Endodermal cell (in vitro differentiated cells): ENCODE results near the gene SRXN1. TPM values are rescaled to one million over a fixed set of nuclear protein-coding genes. Genes with fewer than 3 reads are reported as not detected.

Source experiments
- DNase-seq: peaks from one replicate; pipeline ENCODE4 v3.0.0-alpha.2; 2017
- H3K27ac ChIP-seq: 2 replicates; pipeline ENCODE4 v1.5.1; 2013; ENCODE audit warnings: mild to moderate bottlenecking, low read depth, low read length, moderate library complexity
- H3K27me3 ChIP-seq: 2 replicates; pipeline ENCODE4 v1.6.1; 2013; ENCODE audit warnings: mild to moderate bottlenecking, low read length, moderate library complexity; ENCODE audit not compliant: insufficient read depth, control insufficient read depth, poor library complexity, severe bottlenecking
- H3K36me3 ChIP-seq: 2 replicates; pipeline ENCODE4 v1.7.0; 2013; ENCODE audit warnings: mild to moderate bottlenecking, low read length, moderate library complexity; ENCODE audit not compliant: control insufficient read depth, insufficient read depth
- H3K4me1 ChIP-seq: one replicate; pipeline ENCODE4 v1.7.0; 2013; ENCODE audit warnings: low read length; ENCODE audit not compliant: control insufficient read depth, insufficient read depth
- H3K4me3 ChIP-seq: 2 replicates; pipeline ENCODE4 v1.5.1; 2013; ENCODE audit warnings: mild to moderate bottlenecking, low read length, moderate library complexity
- H3K9ac ChIP-seq: 2 replicates; pipeline ENCODE4 v1.6.1; 2013; ENCODE audit warnings: mild to moderate bottlenecking, low read length, moderate library complexity; ENCODE audit not compliant: poor library complexity, severe bottlenecking; ENCODE audit errors: extremely low read depth
- H3K9me3 ChIP-seq: 2 replicates; pipeline ENCODE4 v1.6.1; 2013; ENCODE audit warnings: mild to moderate bottlenecking, low read length, moderate library complexity; ENCODE audit not compliant: control insufficient read depth
- H3K27ac Mint-ChIP-seq: 2 replicates; pipeline ENCODE4 v1.8.0; 2020; ENCODE audit warnings: mixed read lengths
- H3K27me3 Mint-ChIP-seq: 2 replicates; pipeline ENCODE4 v1.8.0; 2021; ENCODE audit warnings: mild to moderate bottlenecking, mixed read lengths; ENCODE audit not compliant: insufficient read depth
- H3K36me3 Mint-ChIP-seq: 2 replicates; pipeline ENCODE4 v1.8.0; 2020; ENCODE audit warnings: low read depth, mixed read lengths
- H3K4me1 Mint-ChIP-seq: 2 replicates; pipeline ENCODE4 v1.8.0; 2020; ENCODE audit warnings: mixed read lengths
- H3K4me3 Mint-ChIP-seq: 2 replicates; pipeline ENCODE4 v1.8.0; 2020; ENCODE audit warnings: mild to moderate bottlenecking, moderate library complexity, mixed read lengths
- H3K9me3 Mint-ChIP-seq: 2 replicates; pipeline ENCODE4 v1.8.0; 2020; ENCODE audit warnings: mild to moderate bottlenecking, mixed read lengths
- CTCF ChIP-seq: fragments of 200-600 bp; sonication (generic); conservative IDR thresholded peaks from 2 replicates; pipeline ENCODE4 v1.5.0; 2021; ENCODE audit warnings: antibody characterized with exemption, mild to moderate bottlenecking
- WGBS, 2 experiments: methylation state at CpG; one replicate each; pipeline versions ENCODE4 v1.1.5 to v1.1.7; 2013; ENCODE audit warnings: missing lambda C conversion rate in 2 of 2, mixed read lengths in 1 of 2; ENCODE audit not compliant: insufficient coverage in 1 of 2, insufficient read length in 1 of 2; 5-methylcytosine and 5-hydroxymethylcytosine counted together
- total RNA-seq, 2 donors: library from RNA; stranded (reverse); fragmentation: NEBNext Ultra II Directional in 1 of 2; extraction: Animal tissue kit (Norgen Biotek cat#: 25700) in 1 of 2; gene quantifications; 2 replicates in 1 of 2; 3 replicates in 1 of 2; pipeline ENCODE4 v1.2.1, GENCODE V29; 2021

Gene SRXN1
- total RNA-seq, 2 donors from 2014 or later, result 9.7 to 19.3 TPM

GRCh38 chr20:597560-597959 is 55.4 kb downstream of the SRXN1 start:
- no peak overlapping the region for H3K27ac ChIP-seq
- no peak for DNase-seq
- H3K36me3 ChIP-seq, result no peaks in the 10 kb centered on the region
- Mint-ChIP-seq H3K4me1 (no peaks in the 10 kb centered on the region), H3K36me3 (no peaks in the 10 kb centered on the region), H3K9me3 (no peaks in the 10 kb centered on the region), H3K4me3 (no peak overlapping the region), H3K27me3 (no peaks in the 10 kb centered on the region), H3K27ac (no peak overlapping the region)
- no peaks in the 10 kb centered on the region for H3K27me3 ChIP-seq
- 97% methylated on average over 2 of the region's 2 CpGs; no CpG with 5 or more reads in 1 of the 2 experiments for WGBS, 2 experiments
- H3K4me1 ChIP-seq, result no peaks in the 10 kb centered on the region
- H3K9ac ChIP-seq, result no peak overlapping the region
- H3K4me3 ChIP-seq, result no peak overlapping the region
- H3K9me3 ChIP-seq, result no peaks in the 10 kb centered on the region
- TF ChIP-seq CTCF, result no peak

Other genes starting within 250 kb of the SRXN1 start
- 10 to 100 TPM; 61.7 to 63.7 TPM for gene RBCK1, start 244.9 kb downstream of the SRXN1 start, total RNA-seq
- gene TBC1D20, start 190.7 kb downstream of the SRXN1 start, total RNA-seq, result 10 to 100 TPM; 24.9 to 28.0 TPM
- gene CSNK2A1, start 109.4 kb downstream of the SRXN1 start, total RNA-seq, result 100 to 1,000 TPM; 202 to 239 TPM
- 1 to 10 TPM; 1.9 to 2.2 TPM for gene TCF15, start 42.9 kb downstream of the SRXN1 start, total RNA-seq
- not detected for gene SCRT2, start 22.6 kb upstream of the SRXN1 start, total RNA-seq
- 1 to 10 TPM; 3.1 to 5.7 TPM for gene SLC52A3, start 115.3 kb upstream of the SRXN1 start, total RNA-seq
- 10 to 100 TPM; 12.1 to 16.9 TPM for gene FAM110A, start 180.5 kb upstream of the SRXN1 start, total RNA-seq